SK-N-MC (cell line): ENCODE measurements around the gene IMPA2.
"Not testable (repeated sequence)": the region's sequence is repeated elsewhere in the genome, so short reads cannot be mapped to it uniquely, and the experiment has no call there.

ENCODE experiments used
- DNase-seq: peaks from one replicate; pipeline ENCODE4 v3.0.0-alpha.2; 2011; ENCODE audit warnings: low read depth, low spot score
- H3K27ac ChIP-seq: fragments of 200-600 bp; sonication (generic); 2 replicates; pipeline ENCODE4 v1.5.1; 2016; ENCODE audit warnings: mixed run types
- H3K36me3 ChIP-seq: fragments of 200-600 bp; sonication (generic); 2 replicates; pipeline ENCODE4 v1.6.1; 2017; ENCODE audit warnings: antibody characterized with exemption, low read length, mixed read lengths; ENCODE audit not compliant: insufficient read depth
- H3K4me3 ChIP-seq: fragments of 200-600 bp; sonication (generic); 2 replicates; pipeline ENCODE4 v1.5.1; 2016
- H3K9ac ChIP-seq: fragments of 200-600 bp; sonication (generic); 2 replicates; pipeline ENCODE4 v1.8.0; 2017; ENCODE audit warnings: mixed run types, mixed read lengths; ENCODE audit not compliant: insufficient read length
- H3K9me3 ChIP-seq: fragments of 200-600 bp; sonication (generic); 2 replicates; pipeline ENCODE4 v1.6.1; 2017; ENCODE audit warnings: low read depth, mild to moderate bottlenecking, antibody characterized with exemption, low read length, moderate library complexity, mixed read lengths
- EZH2 ChIP-seq: fragments of 200-600 bp; sonication (generic); IDR thresholded peaks from one replicate; pipeline ENCODE4 v1.6.1; 2017; ENCODE audit warnings: antibody characterized with exemption
- FOXP2 ChIP-seq: optimal IDR thresholded peaks from 2 replicates; pipeline ENCODE3; 2011; ENCODE audit warnings: mild to moderate bottlenecking, moderate library complexity; ENCODE audit not compliant: insufficient read depth; ENCODE audit errors: extremely low read length, control extremely low read depth
- POLR2AphosphoS5 ChIP-seq: IDR thresholded peaks from 2 replicates; pipeline ENCODE4 v1.6.1; 2012; ENCODE audit warnings: mild to moderate bottlenecking, low read depth, low read length, borderline replicate concordance

The IMPA2 gene

GRCh38 chr18:11957636-11958035 lies 23.7 kb upstream of the IMPA2 start:
- Histone ChIP-seq H3K9me3 (no peaks in the 10 kb centered on the region), H3K36me3 (no peaks in the 10 kb centered on the region), H3K27ac (no peak overlapping the region), H3K4me3 (no peak overlapping the region), H3K9ac (no peak overlapping the region)
- TF ChIP-seq FOXP2 (no peak), EZH2 (no peak), POLR2AphosphoS5 (no peak)
- no peak for DNase-seq

GRCh38 chr18:11959651-11960050 lies 21.7 kb upstream of the IMPA2 start:
- H3K4me3 ChIP-seq, DNase-seq, H3K36me3 ChIP-seq, H3K9ac ChIP-seq, H3K27ac ChIP-seq, H3K9me3 ChIP-seq: not testable (repeated sequence)

GRCh38 chr18:11960743-11961380 lies 20.4 kb upstream of the IMPA2 start:
- Histone ChIP-seq H3K36me3 (no peaks in the 10 kb centered on the region), H3K9ac (no peak overlapping the region), H3K9me3 (no peaks in the 10 kb centered on the region), H3K27ac (no peak overlapping the region), H3K4me3 (no peak overlapping the region)
- no peak for TF ChIP-seq FOXP2
- TF ChIP-seq POLR2AphosphoS5: no peak
- no peak for TF ChIP-seq EZH2
- no peak for DNase-seq

DNA sequence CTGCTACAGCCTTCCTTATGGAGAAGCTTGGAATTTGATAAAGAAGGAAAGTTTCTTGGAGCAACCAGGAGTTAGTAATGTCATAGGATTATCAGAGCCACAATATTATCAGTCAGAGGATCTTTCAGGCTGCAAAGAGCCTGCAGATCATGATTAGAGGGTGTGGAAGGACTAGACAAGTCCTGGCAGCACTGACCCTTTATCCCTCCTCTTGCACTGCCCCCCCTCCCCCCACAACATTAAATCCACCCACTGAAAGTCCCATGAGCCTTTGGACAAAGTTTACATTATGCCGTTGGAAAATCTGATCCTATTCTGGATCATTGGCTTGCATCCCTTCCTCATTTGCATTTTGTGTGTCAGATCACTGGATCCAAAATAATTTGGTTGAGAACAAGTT lies 18.7 kb upstream of the IMPA2 start:
- Histone ChIP-seq H3K36me3 (no peaks in the 10 kb centered on the region), H3K4me3 (no peak overlapping the region), H3K9ac (no peak overlapping the region), H3K9me3 (no peaks in the 10 kb centered on the region), H3K27ac (no peak overlapping the region)
- DNase-seq: no peak
- TF ChIP-seq EZH2 (no peak), POLR2AphosphoS5 (no peak), FOXP2 (no peak)

- no peak overlapping the region for H3K4me3 ChIP-seq
- TF ChIP-seq EZH2: no peak
- no peak for TF ChIP-seq FOXP2
- TF ChIP-seq POLR2AphosphoS5: no peak
- peak overlapping the region; percentile 19 for H3K27ac ChIP-seq
- H3K36me3 ChIP-seq: no peaks in the 10 kb centered on the region
- H3K9ac ChIP-seq: no peak overlapping the region
- DNase-seq: no peak
- no peaks in the 10 kb centered on the region for H3K9me3 ChIP-seq
Observed at GRCh38 chr18:11963991-11964484, 17.3 kb upstream of the IMPA2 start.

DNA sequence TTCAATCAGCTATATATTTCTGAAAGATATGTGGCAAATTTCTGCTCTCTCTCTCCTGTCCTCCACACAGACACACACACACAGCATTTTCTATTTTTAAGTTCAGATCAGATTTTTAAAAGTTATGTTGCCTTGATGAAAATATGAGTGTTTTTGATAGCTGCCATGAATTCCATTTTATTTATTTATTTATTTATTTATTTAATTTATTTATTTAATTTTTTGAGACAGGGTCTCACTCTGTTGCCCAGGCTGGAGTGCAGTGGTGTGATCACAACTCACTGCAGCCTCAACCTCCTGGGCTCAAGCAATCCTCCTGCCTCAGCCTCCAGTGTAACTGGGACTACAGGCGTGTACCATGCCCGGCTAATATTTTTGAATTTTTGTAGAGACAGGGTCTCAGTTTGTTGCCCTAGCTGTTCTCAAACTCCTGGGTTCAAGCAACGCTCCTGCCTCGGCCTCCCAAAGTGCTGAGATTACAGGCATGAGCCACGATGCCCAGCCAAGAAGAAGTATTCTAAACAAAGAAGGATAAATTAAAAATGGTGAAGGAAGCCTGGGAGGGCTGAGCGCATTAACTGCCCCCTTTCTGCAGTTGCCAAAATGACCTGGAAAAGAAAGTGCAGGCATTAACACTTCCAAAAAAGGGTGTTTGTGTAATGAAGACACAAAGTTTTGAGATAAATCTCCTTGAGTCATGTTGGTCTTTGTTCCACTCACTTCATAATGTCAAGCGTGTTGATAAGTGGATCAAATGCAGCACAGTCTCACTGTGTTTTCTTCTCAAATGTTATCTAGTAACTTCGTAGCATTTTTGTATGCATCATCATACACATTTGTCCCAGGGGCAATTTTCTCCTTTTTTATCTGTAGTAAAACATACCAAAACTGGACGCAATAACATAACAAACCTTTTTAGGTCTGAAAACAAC lies 11.1 kb upstream of the IMPA2 start:
- H3K36me3 ChIP-seq: no peaks in the 10 kb centered on the region
- H3K4me3 ChIP-seq: no peak overlapping the region
- H3K9me3 ChIP-seq: no peaks in the 10 kb centered on the region
- no peak for DNase-seq
- H3K9ac ChIP-seq: no peak overlapping the region
- H3K27ac ChIP-seq: 0 out of 2 replicates have a peak overlapping the region, but pooled peaks have one; percentile 31
- TF ChIP-seq EZH2: no peak
- TF ChIP-seq FOXP2: no peak

DNA sequence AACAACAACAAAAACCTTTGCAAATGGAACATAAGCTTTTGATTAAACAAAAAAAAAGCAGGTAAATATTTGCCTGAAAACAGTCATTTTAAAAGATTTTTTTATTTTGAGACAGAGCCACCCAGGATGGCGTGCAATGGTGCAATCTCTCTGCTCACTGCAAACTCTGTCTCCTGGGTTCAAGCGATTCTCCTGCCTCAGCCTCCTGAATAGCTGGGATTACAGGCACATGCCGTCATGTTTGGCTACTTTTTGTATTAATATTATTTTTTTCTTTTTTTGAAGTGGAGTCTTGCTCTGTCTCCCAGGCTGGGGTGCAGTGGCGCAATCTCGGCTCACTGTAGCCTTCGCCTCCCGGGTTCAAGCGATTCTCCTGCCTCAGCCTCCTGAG lies 10.5 kb upstream of the IMPA2 start:
- 0 out of 2 replicates have a peak overlapping the region, but pooled peaks have one; percentile 31 for H3K27ac ChIP-seq
- not testable (repeated sequence) for H3K4me3 ChIP-seq, H3K9me3 ChIP-seq, DNase-seq, H3K36me3 ChIP-seq, H3K9ac ChIP-seq

DNA sequence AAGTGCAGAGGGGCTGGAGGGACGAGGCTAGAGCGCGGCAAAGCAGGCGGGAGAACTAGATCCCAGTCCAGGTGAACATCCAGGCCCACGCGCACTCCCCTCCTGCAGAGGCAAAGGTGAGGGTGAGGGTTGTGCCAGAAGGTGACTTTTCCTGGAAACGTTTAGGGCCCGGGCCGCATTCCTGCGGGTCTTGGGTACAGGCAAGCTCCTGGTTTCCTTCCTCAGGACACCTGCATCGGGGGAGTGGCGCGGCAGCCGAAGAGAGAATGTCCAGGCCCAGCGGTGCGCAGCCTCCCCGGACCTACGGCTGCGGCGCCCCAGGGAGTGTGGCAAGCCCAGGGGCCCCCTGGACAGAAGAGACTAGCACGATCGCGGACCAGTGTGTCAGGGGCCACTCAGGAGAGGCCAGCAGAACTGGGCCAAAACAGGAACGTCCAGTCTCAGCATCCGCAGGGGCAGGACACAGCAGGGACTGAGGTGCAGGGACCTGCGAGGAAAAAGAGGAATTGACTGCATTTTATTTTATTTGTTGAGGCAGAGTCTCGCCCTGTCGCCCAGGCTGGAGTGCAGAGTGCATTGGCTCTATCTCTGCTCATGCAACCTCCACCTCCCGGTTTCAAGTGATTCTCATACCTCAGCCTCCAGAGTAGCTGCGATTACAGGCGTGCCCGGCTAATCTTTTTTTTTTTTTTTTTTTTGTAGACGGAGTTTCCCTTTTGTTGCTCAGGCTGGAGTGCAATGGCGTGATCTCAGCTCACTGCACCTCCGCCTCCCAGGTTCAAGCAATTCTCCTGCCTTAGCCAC lies 8.7 kb upstream of the IMPA2 start:
- TF ChIP-seq POLR2AphosphoS5 (no peak), FOXP2 (no peak), EZH2 (no peak)
- H3K4me3 ChIP-seq: no peak overlapping the region
- H3K27ac ChIP-seq: no peak overlapping the region
- H3K36me3 ChIP-seq: no peaks in the 10 kb centered on the region
- no peak overlapping the region for H3K9ac ChIP-seq
- H3K9me3 ChIP-seq: no peaks in the 10 kb centered on the region
- no peak for DNase-seq
